DMS53 treated with DMSO at 0.1 percent for 48 hours (cell line): ENCODE measurements around the gene IGFBP5.

Source experiments
- DNase-seq: peaks from one replicate; lab custom pipeline; 2025; ENCODE audit not compliant: unreplicated experiment; lab: John Stamatoyannopoulos, UW

The IGFBP5 gene

DNA sequence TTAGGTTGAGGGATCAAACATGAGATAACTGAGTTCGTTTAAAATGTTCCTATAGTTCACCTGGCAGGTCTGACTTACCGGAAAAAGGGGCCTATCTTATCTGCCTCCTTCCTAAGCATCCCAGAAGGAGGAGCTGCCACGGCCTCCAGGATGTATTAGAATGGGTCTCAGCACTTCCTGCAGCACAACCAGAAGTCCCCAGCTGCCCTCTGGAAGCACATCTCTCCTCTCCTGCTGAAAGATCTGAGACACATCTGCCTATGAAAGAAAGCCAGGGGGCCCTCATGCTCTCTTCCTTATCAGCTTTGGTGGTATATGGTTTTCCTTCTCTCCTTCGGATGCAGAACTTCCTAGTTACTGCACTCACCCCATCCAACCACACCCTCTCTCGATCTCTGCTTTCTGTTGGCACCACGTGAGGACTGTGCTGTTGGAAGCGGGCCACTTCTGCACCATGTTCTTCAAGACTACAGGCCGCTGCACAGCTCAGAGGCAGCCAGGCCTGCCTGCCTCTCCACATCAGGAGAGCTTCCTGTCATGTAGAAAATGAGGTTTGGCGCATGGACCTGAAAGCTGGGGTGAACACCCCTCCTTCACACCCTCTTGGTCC is 6.5 kb downstream of the IGFBP5 start:
- no peak for DNase-seq

DNA sequence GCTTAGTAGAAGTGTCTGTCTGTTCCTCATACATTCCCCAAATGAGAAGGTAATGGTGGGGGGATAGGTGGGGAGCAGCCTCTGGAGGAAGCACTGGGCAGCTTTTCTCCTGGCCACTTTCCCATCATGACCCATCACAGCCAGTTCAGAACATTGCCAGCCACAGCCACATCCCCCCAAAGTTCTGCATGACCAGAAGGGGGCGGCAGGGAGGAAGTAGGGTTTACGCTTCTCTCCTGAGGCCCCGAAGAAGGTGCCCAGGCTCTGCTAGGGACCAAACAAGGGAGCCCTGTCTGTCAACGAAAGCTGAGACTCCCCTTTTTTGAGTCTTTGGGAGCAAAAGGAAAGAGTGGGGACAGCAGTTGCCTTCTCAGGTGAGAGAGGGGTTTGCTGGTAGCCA is 7.7 kb downstream of the IGFBP5 start:
- no peak for DNase-seq

DNA sequence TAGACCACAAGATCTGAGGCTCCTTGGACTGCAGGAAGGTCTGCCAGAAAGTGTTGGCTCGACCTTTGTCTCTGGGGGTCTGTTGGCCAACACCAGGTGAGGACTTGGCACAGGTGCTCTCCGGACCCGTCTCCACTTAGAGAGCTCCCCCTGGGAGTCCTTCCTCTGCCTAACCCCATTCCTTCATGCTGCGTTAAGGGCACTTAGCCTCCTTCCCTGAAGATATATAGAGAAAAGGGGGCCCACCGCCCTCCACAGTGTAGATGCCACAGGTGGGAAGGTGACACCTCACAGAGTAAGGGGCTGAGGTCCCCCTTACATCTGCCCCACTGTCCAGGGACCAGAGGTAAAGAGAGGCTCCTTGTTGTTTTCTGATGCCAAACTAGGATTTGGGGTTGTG is 8.2 kb downstream of the IGFBP5 start:
- no peak for DNase-seq

DNA sequence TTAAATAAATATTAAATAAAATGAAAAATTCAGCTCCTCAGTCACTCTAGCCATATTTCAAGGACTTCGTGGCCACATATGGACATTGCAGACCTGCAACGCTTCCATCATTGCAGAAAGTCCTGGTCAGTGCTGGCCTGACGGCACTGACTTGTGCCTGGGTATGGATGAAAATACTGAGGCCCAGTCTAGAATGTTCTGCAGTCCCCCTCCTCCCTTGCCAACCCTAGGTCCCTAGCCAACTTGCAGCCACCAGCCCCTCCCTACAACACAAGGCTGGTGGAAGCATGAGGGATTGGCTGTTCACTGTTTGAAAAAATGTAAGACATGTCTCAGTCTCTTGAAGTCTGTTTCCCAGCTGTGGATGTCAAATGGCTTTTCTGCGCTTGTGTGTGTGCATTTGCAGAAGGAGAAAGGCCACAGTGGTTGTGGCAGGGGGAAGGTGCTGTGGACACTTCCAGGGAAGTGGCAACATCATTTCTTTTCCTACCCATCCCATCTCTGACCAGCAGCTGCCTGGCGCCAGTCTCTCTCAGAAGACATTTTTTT is 9.9 kb downstream of the IGFBP5 start:
- DNase-seq: no peak

DNA sequence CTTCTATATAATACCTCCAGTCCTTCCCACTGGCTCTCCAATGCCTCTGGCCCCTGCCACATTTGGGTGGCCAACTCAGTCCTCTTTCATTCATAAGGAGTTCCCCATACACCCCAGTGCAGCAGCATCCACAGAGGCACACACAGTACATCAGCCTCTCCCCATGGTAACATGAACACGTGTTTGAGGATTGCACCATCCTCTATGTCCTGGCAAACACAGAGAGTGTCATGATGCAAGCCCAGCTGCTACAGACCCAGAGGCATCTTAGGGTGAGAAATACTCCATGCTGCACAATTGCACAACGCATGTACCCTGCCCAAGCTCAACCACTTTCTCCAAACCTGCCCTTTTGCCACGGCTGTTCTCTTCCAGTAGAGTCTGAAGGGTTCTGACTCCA is 11.5 kb downstream of the IGFBP5 start:
- DNase-seq: no peak

DNA sequence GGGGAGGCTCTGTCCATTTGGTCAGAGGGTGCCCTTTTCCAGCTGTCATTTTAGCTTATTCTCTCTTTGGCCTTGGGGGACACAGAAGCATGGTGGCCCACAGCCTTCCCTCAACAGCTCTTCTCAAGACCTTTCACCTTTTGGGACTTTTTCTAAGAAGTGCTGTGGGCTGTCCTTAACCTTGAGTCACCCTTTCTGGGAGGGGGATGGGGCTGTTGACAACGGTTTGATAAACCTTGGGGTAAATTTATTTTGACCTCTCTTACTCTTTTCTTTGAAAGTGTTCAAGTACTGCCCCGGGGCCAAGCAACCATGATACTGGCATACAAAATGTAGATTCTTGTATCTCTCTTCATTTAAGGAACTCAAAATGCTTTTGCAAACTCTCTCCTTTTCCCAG is 13.7 kb downstream of the IGFBP5 start:
- no peak for DNase-seq

DNA sequence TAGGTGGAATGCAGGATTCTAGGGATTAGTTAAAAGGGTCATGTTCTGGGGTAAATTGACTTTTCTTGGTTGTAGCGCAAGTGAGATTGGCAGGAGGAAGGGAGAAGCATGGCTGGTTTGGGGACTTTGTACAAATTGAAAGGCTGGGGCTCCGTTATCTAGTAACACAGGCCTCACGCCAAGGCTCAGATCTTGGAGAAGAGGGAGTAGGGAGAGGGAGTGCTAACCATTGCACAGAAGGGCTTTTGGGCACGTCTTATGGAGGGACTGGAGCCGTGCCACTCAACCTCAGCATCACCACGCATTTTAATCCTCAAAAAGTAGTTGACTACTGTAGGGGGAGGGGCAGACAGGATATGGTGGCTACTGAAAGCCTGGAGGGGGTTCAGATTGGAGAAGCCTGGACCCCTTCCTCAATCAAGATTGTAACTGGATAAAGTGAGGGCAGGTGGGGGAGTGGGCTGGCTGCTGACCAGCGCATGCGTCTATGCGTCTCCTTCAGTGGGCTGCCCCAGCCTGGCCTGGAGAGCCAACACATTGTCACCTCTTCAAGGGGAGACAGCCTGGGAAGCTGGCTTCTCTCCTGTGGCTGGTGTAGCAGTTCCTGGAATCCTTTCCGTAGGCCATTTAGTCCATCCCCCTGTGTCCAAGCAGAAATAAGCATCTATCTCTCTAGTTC is 14.3 kb downstream of the IGFBP5 start:
- DNase-seq: no peak

DNA sequence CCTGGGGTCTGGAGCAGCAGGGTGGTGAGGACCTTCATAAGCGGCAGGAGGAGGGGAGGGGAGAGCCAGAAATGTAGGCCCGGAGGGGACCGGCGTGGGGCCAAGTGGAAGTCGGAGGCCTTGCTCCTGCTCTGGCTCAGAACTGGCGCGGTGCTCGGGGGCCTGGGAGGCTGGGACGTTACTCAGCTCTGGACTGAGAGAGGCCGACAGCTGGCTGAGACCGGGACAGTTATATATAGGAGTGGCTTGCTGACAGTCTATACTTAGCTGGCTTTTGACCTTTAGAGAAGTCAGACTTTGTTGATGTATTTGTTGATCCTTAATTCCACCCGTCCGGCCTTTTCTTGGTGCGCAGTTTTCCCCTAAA is 15.7 kb downstream of the IGFBP5 start:
- no peak for DNase-seq

DNA sequence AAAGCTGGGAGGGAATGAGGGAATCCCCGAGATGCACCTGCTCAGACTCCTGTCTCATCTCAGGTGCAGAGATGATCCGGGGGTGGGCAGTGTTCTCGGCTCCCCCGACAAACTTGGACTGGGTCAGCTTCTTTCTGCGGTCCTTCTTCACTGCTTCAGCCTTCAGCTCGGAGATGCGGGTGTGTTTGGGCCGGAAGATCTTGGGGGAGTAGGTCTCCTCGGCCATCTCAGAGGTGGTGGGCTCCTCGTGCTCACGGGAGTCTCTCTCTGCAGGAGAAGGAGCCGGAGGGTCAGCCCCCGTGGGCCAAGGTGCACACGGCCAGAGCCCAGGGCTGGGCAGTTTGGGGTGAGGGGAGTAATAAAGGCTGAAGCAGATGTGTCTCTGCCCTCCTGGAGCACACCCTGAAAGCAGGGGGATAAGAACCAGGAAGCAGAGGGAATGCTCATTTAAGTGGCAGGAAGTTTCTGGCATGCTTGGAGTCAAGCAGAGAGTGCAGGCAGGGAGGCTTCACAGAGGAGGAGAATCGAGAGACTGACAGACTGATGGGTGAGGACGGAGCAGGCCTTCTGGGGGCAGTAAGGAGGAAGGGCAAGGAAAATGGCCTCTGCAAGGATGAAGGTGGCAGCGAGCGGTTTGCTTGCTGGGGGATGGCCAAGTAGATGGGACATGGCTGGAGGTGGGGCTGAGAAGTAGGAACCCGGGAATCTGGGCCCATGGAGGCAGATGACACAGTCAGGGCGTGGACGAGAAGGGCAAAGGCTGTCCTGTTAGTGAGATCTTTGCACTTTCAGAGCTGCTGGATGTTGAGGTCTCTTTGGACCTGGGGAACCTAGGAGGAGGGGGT is 16.3 kb downstream of the IGFBP5 start:
- DNase-seq: no peak

DNA sequence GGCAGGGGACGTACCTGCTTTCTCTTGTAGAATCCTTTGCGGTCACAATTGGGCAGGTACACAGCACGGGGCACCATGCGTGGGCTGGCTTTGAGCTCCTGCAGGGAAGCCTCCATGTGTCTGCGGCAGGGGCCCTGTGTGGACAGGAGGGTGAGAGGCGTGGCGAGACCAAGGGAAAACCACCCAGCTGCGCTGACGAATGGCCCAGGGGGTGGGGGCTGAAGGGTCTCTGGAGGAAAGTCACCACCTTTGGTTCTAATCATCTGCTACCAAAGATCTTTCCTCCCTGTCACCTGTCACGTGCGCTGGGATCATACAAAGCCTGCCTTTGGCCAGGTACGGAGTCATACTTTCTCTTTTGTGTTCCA is 17.3 kb downstream of the IGFBP5 start:
- no peak for DNase-seq

DNA sequence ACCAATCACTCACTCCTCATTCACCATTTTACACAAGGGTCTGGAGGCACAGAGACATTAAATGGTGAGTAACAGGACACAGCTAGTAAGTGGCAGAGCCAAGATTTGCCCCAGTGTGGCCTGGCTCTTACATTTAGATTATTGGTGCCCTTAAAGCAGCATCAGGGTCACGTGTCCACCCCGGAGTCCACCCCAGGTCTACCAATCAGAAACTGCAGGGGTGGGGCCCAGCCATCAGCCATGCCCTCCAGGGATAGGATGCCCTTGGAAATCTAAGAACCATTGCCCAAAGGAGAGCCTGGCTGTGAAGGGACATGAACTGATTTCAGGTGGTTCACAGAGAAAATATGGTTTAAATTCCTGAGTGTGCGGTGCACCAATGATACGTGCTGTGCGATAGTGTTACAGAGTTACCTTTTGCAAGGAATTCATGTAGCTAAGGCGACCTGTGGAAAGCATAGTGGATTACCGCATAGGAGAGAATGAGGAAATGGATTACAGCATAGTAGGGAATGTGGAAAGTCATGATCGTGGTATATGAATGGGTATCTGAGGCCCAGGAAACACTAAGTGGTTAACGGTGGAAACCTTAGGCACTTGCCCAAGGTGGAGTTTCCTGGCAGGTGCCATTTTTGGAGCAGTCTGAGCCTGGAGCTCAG is 17.8 kb downstream of the IGFBP5 start:
- DNase-seq: no peak

DNA sequence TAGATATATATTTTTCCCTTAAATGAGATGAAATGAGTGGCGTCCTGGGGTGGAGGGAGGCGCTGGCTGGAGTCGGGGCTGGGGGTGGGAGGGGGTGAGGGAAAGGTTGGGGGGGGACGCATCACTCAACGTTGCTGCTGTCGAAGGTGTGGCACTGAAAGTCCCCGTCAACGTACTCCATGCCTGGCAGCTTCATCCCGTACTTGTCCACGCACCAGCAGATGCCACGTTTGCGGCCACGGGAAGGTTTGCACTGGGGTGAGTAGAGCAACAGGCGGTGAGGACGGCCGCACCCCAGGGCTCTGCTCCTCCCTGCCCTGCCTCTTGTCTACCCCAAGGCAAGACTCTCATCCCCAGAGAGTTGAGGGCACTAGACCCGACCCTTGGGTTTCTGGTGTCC is 18.7 kb downstream of the IGFBP5 start:
- no peak for DNase-seq

DNA sequence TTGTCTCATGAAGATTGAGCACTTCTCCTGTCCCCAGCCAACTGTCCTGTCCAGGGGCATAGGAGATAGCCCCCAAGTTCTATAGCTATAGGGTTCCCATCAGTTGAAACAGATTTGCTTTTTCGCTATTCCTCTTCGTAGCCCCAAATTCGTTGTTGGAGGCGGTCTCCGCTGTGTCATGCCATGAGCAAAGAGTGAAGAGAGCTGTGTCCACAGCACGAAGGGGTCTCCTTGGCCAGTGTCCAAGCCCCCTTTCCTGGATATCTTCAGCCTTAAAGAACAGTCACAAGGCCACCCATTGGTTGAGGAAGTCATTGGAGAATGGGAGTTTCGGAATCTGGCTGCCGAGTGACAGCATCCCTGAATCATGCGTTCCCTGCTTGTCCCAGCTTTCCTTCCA is 21.0 kb downstream of the IGFBP5 start:
- DNase-seq: no peak

DNA sequence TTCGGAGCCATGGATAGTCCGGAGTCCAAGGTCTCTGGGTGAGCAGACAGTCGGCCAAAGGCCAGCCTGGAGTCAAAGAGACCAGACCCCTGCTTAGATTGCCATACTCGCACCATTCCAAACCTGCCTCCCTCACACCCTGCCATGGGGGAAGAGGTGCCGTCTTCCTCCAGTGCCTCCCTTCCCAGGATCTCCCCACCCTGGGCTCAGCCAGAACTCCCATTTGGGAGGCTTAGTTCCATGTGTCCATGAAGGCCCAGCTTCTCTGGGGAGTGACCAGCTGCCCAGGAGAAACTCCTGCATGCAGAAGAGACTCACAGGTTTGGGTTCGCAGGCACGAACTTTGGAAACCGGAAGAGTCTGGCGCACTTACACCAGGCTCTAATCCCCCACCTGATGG is 21.7 kb downstream of the IGFBP5 start:
- no peak for DNase-seq

DNA sequence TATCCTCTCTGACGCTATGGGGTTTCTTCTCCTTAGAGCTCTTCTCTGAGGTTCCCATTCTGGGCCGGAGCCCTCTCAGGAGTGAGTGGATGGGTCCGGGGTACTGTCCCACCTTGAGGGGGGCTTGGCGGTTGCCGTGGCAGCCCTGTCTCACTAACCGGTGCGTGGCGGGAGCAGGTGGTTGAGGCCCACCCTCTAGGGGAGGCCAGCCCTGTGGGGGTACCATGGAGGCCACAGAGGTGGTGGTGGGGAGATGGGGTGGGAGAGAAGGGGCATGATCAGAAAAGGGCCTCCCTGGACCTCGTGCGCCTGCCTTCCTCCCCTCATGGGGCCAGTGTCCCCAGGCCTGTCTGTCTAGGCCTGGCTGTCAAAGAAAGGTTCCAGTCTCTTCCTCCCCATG is 22.3 kb downstream of the IGFBP5 start:
- DNase-seq: no peak

DNA sequence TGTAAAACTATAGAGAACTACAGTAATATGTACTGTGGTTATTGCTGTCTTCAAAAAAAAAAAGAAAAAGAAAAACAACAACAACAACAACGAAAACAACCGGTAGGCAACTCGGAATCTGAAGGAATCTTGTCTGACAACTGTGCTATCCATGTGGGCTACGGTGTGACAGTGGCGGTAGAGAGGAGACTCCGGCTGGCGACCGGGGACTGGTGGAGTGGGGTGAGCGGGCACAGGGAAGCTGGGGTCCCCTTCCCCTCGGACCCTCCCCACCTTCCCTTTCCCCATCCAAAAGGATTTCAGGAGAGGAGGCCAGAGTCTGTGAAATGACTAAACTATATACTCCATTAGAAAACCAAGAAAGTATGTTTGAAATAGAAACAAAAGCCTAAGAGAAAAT is 22.9 kb downstream of the IGFBP5 start:
- no peak for DNase-seq

DNA sequence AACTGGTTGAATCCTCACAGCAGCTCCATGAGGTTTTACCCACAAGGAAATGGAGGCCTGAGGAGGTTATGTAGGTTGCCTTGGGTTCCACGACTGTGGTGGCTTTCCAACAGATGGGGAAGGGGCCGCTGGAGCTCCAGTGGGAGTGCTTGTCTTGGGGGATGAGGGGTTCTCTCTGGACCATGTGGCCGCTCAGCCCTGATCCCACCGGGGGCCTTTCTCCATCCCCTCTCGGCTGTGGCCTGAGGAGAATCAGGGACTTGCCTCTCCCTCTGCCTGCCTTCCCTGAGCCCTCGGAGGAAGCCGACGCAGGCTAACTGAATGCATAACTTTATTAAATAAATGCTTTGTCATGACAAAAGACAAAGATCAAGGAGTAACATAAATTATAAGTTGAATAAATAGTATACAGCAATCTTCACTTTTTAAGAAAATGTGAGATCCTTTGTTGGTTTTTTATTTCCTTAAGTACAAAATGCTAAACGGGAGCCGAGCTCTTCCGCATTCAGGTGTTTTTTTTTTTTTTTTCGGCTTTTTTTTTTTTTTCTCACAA is 23.5 kb downstream of the IGFBP5 start:
- DNase-seq: no peak

DNA sequence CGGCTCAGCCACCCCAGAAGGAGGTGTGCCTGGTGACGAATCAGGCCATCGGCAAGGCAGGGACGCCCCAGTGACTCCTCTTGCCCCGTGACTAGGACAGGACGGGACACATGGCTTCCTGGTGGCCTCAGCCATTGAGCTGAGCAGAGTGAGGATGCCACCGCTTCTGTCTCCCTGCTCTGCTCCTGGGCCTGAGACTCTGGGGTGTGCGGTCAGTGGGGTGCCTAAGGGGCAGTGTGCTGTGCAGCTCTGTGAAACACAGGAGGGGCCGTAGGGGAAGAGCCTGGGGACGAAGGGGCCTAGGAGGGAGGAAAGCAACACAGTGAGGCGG is 24.3 kb downstream of the IGFBP5 start:
- no peak for DNase-seq

DNA sequence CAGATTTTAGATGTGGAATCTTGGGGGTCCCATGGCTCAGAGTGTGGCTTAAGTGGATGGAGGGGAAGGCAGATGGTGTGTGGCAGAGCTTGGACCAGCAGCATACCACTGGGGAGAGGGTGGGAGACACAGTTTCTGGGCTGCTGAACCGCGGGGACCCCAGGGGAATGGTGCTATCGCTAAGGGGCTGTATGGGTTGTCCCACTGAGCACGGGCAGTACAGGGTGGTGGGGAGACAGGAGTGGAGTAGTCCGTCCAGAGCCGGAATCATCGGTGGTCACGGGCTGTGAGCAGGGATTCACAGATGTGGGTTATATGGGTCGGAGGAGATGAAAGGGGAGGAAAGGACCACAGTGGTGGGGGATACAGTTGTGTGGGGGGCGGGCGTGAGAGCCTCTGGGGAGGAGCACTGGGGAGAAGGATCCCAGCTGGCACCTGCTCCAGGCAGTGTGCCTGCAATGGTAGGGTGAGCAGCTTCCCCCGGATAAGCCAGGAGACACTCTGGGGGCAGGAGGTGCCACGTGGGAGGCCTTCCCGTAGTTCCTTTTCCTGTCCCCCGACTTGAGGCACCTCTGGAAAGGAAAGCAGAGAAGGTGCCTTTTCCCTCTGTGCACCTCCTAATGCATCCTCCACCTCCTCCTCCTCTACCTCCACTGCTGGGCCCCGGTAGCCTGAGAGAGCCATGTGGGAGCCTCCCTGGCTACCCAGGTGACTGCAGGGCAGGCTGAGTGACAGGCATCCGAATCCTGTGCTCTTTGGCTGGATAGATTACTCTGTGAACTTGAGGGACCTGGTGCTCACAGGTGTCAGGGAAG is 24.9 kb downstream of the IGFBP5 start:
- no peak for DNase-seq

DNA sequence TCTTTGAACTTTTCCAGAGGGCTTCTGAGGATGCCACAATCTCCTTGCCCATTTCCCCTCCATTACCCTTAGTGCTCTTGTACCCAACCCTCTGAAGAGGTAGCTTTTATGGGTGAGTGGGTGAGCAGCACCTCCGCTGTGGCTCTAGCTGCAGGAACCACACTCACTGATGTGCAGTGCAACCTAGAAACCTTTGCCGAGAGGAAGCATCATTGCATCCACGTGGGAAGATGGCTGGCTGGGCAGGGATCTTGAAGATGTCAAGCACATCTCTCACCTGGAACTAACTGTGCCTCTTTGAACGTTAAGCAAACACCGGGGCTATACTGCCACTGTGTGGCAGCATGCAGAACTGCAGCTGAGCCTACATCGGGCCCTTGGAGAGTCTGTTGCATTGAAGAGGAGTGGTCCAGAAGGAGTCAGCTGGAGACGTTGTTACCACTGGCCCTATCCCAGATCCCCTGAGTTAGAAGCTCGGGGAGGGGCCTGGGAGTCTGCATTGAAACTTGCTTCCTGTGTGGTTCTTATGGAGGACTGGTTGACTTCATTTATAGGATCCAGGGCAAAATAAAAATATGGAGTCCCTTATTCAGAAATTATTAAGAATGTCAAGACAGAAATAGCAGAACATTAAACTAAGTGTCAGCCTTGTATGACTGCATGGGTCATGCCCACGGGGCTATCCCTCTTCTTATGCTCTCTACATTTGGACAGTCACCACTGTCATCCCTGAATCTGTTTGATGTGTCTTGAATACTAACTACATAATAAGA is 28.7 kb downstream of the IGFBP5 start:
- DNase-seq: peak; percentile 52
